HG02678 (cell line): Measurements from ENCODE around the gene KLHL6.
A peak's percentile ranks its signal among the peaks of the same experiment; 100 is the strongest.
"Not testable (repeated sequence)": the region's sequence is repeated elsewhere in the genome, so short reads cannot be mapped to it uniquely, and the experiment has no call there.

ENCODE experiments used
- ATAC-seq: cut with Tn5 transposase; IDR thresholded peaks from one replicate; pipeline ENCODE4 v1.9.1; 2021; ENCODE audit warnings: mild to moderate bottlenecking, moderate library complexity; ENCODE audit not compliant: unreplicated experiment

Gene KLHL6

DNA sequence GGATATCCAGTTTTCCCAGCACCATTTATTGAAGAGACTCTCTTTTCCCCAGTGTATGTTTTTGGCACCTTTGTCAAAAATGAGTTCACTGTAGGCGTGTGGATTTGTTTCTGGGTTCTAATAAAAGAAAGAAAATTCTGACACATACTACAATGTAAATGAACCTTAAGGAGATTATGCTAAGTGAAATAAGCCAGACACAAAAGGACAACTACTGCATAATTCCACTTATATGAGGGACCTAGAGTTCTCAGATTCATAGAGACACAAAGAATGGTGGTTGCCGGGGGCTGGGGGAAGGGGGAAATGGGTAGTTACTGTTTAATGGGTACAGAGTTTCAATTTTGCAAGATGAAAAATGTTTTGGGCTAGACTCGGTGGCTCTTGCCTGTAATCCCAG lies 14.7 kb upstream of the KLHL6 start:
- not testable (repeated sequence) for ATAC-seq

GRCh38 chr3:183566880-183567279 lies 11.4 kb upstream of the KLHL6 start:
- no peak for ATAC-seq

- no peak for ATAC-seq
Observed at GRCh38 chr3:183564046-183564445, 8.5 kb upstream of the KLHL6 start.

- ATAC-seq: no peak
Observed at GRCh38 chr3:183563536-183563874, 8.0 kb upstream of the KLHL6 start.

- ATAC-seq: no peak
Observed at GRCh38 chr3:183560607-183561006, 5.1 kb upstream of the KLHL6 start.

- no peak for ATAC-seq
Observed at GRCh38 chr3:183558495-183558894, 3.0 kb upstream of the KLHL6 start.

GRCh38 chr3:183556722-183557121 lies 1.2 kb upstream of the KLHL6 start:
- no peak for ATAC-seq

DNA sequence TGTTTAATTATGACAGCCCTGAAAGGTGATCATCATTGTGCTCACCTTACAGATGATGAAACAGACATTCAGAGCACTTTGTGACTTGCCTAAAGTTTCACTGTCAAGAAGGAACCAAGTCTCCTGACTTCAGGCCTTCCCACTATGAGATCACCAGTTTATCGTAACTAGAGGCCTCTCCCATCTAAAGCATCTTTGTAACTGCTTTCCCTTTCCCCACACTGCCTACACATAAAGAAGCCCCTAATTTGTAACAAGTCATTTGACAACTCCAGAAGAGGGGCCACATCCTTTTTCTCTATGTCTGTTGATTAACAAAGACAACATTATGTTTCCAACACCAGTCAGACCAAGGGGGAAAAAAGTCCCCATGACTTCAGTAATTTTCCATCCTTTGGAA lies 1.1 kb downstream of the KLHL6 start:
- peak; percentile 41 for ATAC-seq

DNA sequence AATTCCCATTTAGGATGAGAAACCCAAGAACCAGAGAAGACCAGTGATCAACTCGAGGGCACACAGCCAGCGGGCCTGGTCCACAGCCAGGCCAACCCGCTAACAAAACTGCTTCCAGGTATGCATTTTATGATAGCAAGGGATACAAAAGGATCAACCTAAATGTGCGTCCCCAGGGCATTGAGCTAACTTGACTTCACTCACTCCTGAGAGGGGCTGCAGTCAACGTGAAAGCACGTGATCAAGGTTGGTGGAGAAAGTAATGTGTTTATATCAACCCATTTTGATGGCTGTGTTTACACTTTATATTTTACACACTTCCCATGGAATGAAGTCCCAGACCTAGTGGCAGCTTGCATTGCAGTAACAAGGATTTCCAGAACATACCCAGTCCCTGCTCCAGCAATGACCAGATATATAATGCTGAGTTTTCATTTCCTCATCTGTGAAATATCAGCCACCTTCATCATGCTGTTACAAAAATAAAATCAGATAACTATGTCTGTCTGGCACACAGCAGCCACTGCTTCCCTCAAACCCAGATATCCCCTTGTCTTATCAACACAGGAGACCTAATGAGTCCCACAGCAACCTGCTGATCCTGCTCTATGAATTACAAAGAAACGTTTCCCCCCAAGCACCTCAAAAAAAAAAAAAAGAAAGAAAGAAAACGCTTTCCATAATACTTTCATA lies 2.0 kb downstream of the KLHL6 start:
- ATAC-seq: no peak

DNA sequence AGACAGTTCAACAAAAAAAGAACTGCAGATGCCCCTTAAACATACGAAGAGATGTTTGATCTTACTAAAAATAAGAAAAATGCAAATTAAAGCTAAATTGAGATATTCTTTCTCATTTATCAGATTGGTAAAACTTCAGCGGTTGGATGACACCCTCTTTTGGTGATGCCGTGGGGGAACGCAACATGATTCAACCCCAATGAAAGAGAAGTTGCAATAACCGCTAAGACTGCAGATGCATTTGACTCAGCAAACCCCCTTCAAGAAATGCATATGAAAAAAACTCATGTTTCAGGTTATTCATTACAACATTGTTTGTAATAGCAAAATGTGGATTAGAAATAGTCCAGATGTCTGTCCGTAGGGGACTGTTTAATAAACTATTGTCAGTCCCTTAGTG lies 3.6 kb downstream of the KLHL6 start:
- no peak for ATAC-seq

DNA sequence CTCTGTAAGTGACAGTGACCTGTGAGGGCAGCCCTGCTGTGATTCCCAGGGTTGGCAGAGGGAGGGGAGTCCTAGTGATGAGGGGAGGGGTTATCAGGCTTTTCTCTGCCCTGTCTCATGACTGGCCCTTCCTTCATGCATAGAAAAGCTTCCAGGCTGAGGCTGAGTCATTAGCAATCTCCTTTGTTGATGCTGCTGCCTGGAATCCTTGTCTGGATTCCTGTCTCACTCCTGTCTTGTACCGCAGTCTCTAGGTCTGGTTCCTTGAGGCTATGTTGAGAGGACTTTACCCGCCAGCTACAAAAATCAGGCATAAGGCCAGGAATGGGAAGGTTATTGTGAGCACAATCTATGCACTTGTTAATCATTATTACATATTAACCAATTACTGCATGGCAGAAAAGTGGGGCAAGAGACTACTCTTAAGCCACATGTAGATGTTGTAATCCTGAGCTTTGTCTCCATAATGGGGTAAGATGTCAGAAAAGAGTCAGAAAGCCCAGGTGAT lies 7.2 kb downstream of the KLHL6 start:
- ATAC-seq: no peak

DNA sequence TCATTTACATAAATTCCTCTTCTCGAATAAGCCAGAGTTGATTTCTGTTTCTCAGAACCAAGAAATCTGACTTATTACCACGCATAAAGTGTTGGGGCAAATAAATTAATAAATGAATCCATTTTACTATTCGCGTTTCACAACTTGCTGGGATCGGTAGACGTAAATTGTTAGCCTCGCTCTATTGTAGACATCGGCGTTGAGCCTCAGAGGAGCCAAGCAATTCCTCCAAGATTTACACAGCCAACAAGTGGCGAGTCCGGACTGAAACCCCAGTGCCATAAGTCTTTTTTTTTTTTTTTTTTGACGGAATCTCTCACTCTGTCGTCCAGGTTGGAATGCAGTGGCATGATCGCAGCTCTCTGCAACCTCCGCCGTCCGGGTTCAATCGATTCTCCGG lies 8.9 kb downstream of the KLHL6 start:
- no peak for ATAC-seq

- no peak for ATAC-seq
Observed at GRCh38 chr3:183545708-183546107, 9.8 kb downstream of the KLHL6 start.

DNA sequence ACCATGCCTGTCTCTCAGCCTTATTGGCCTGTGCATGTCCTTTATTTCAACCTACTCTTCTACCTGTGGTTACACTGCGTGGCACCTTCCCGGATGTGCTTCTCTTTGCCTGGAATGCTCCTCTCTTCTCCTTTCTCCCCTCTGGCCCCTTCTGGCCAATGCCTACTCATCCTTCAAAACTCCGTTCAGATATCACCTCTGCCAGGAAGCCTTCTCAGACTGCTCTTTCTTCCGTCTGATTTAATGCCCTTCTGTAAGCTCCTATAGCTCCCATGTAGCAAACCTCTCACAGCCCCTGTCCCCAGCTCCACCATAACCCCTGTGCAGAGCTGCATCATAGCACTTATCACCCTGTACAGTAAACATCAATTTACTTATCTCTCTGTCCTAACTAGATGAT lies 13.2 kb downstream of the KLHL6 start:
- ATAC-seq: no peak

DNA sequence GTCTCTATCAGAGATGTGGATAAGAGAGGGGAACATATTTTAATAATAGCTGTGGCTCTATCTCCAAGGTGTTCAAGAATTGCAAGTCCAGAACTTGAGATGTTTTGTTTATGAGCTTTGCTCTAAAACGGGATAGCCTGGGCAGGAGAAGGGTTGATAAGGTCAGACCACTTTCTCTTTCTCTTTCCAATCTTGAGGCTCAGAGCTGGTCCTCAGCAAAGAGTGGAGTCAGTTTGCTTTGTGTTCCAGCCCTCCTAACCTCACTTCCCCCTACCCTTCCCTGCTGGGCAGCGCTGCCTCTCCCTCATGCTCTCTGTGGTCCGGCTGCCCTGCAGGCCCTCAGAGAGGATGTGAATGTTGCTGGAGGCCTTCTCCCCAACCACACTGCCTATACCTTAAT lies 13.8 kb downstream of the KLHL6 start:
- no peak for ATAC-seq

- peak; percentile 4 for ATAC-seq
Observed at GRCh38 chr3:183541235-183541655, 14.3 kb downstream of the KLHL6 start.

GRCh38 chr3:183540501-183541234 lies 14.8 kb downstream of the KLHL6 start:
- ATAC-seq: peak; percentile 39

DNA sequence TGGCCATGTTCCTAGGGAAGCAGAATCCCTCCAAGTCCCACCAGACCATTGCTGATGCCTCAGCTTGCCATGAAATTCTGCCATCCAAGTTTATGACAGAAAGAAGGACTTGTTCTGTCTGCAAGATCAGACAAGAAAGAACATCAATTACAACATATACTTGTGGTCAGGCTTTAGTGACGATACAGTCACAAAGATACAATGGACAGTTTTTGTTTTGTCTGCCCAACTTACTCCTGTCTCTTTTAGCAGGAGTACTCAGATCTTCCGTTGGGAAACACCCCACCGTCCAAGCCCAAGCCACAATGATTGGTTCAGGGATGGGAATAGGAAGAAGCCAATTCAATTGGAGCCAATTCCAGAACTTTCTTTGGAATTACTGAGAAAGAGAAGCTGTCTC lies 15.7 kb downstream of the KLHL6 start:
- ATAC-seq: no peak

GRCh38 chr3:183538486-183538885 lies 17.0 kb downstream of the KLHL6 start:
- no peak for ATAC-seq

DNA sequence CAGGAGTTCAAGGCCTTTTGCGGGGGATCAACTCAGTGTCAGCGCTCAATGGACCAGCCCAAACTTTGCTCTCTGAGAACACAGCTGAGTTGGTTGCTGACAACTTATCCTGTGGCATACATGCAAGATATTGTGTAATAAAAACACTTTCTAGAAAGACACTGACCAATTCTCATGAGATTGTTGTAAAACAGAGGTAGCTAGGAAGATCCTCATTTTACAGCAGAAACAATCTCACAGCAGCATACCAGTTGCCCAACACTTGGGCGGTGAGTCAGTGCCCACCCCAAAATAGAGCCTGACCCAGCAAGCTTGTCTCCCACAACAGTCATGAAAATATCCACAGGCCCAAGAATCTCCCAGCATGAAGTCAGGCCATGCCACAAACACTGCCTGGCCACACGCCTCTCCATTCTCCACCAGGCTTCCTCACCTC lies 18.2 kb downstream of the KLHL6 start:
- no peak for ATAC-seq

DNA sequence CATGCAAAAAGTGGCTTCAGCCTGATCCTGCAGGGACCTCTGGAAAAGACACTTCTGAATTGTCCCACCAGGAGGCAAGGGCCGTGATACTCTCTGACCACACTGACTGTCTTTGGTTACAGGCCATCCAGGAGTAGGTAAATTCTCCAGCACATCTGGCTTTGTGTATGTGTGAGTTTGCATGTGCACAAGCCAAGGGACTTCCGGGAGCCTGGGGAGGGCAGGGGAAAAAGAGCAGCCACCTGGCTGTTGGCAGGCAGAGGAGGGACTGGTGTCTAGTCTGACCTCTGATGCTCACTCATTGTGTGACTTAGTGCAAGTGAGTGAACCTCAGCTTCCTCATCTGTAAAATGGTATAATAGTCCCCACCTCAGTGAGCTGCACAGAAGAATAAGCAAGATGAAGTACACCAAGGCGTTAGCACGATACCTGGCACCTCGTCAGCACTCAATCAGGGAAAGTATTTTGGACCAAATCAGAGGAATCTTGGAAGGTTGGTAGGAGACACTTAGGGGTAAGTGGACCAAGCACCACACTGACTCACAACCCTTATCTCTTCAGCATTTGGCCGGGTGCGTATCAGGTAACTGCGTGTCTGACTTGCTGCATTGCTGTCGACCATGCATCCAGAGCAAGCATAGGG lies 19.1 kb downstream of the KLHL6 start:
- ATAC-seq: peak; percentile 76

GRCh38 chr3:183534249-183534648 lies 21.3 kb downstream of the KLHL6 start:
- ATAC-seq: no peak
